ENCODE data around the gene RGS5. TPM values are rescaled to one million over a fixed set of nuclear protein-coding genes. Genes with fewer than 3 reads are reported as not detected.

RGS5 gene
- total RNA-seq, 1 experiment from 2014 or later, result 4.7 TPM

DNA sequence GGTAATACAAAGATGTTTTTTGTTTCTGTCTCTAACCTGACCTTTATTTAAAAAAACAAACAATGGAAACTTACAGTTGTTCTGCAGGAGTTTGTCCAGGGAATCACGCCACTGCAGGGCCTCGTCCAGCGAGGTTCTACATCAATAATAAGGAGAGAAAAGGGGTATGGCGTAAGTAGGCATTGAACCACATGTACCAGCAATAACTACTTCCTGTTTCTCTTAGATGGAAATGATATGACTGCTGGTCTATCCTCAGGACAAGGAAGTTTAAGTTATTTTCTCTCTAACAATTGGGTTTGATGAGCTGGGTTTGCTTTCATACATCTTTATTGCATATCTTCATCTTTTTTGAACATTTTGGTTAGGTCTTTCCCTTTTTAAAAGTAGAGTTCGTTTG lies 40.9 kb downstream of the RGS5 start:
- intact Hi-C loops (cut with micrococcal nuclease; ENCODE audit: unreplicated experiment), result no loop called here
- Histone ChIP-seq H3K36me3 (ENCODE audit: insufficient read depth, low read length, poor library complexity, severe bottlenecking) (no peaks in the 10 kb centered on the region), H3K27me3 (replicated peaks; ENCODE audit: insufficient read depth, low read depth, low read length, poor library complexity) (no peaks in the 10 kb centered on the region), H3K4me3 (ENCODE audit: low read depth, low read length, poor library complexity, severe bottlenecking) (no peak overlapping the region), H3K9me3 (ENCODE audit: low read depth, low read length, poor library complexity, severe bottlenecking) (no peaks in the 10 kb centered on the region), H3K4me1 (ENCODE audit: insufficient read depth, low read length, poor library complexity, severe bottlenecking) (peaks cover 53% of the 10 kb centered on the region), H3K27ac (ENCODE audit: low read depth, low read length, poor library complexity, severe bottlenecking) (peak overlapping the region; percentile 42)
- no TSS peak for BruUV-seq (replicated peaks)
- DNase-seq (ENCODE audit: low spot score), result no peak
- CTCF ChIA-PET, result no interaction called here
- TF ChIP-seq, protein P1, sequence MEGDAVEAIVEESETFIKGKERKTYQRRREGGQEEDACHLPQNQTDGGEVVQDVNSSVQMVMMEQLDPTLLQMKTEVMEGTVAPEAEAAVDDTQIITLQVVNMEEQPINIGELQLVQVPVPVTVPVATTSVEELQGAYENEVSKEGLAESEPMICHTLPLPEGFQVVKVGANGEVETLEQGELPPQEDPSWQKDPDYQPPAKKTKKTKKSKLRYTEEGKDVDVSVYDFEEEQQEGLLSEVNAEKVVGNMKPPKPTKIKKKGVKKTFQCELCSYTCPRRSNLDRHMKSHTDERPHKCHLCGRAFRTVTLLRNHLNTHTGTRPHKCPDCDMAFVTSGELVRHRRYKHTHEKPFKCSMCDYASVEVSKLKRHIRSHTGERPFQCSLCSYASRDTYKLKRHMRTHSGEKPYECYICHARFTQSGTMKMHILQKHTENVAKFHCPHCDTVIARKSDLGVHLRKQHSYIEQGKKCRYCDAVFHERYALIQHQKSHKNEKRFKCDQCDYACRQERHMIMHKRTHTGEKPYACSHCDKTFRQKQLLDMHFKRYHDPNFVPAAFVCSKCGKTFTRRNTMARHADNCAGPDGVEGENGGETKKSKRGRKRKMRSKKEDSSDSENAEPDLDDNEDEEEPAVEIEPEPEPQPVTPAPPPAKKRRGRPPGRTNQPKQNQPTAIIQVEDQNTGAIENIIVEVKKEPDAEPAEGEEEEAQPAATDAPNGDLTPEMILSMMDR (conservative IDR thresholded peaks at IDR 0.05; ENCODE audit: low read depth, low read length), result no peak
- TF ChIP-seq EZH2 (IDR thresholded peaks at IDR 0.05; ENCODE audit: borderline replicate concordance, low read depth, low read length, poor library complexity, severe bottlenecking), result no peak
- POLR2A ChIA-PET (ENCODE audit: low non-redundant PET), result no interaction called here

DNA sequence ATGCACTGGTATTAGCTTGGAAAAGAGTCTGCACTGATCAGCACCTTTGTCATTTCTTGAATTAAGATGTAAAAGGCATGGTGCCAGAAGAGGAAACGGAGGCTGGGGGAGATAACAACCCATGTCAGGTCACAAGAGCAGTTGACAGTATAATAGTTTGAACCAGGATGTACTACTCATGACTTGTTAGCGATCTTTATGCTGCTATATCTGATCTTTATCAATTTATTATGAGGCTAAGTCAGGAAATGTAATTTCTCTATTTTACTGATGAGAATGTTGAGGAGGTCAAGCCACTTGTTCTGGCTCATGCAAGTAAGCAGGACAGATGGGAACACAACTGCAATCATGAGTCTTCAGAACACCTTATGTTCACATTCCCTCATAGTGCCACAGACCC lies 41.4 kb downstream of the RGS5 start:
- no peaks in the 10 kb centered on the region for H3K27me3 ChIP-seq (replicated peaks; ENCODE audit: insufficient read depth, low read depth, low read length, poor library complexity)
- ChIA-PET POLR2A (ENCODE audit: low non-redundant PET) (no interaction called here), CTCF (no interaction called here)
- H3K36me3 ChIP-seq (ENCODE audit: insufficient read depth, low read length, poor library complexity, severe bottlenecking), result no peaks in the 10 kb centered on the region
- H3K27ac ChIP-seq (ENCODE audit: low read depth, low read length, poor library complexity, severe bottlenecking), result peak overlapping the region; percentile 42
- DNase-seq (ENCODE audit: low spot score), result no peak
- no TSS peak for BruUV-seq (replicated peaks)
- TF ChIP-seq EZH2 (IDR thresholded peaks at IDR 0.05; ENCODE audit: borderline replicate concordance, low read depth, low read length, poor library complexity, severe bottlenecking), result no peak
- TF ChIP-seq, protein P1 (conservative IDR thresholded peaks at IDR 0.05; ENCODE audit: low read depth, low read length), result no peak
- no peak overlapping the region for H3K4me3 ChIP-seq (ENCODE audit: low read depth, low read length, poor library complexity, severe bottlenecking)
- H3K9me3 ChIP-seq (ENCODE audit: low read depth, low read length, poor library complexity, severe bottlenecking), result no peaks in the 10 kb centered on the region
- intact Hi-C loops (cut with micrococcal nuclease; ENCODE audit: unreplicated experiment), result no loop called here
- peaks cover 49% of the 10 kb centered on the region for H3K4me1 ChIP-seq (ENCODE audit: insufficient read depth, low read length, poor library complexity, severe bottlenecking)

DNA sequence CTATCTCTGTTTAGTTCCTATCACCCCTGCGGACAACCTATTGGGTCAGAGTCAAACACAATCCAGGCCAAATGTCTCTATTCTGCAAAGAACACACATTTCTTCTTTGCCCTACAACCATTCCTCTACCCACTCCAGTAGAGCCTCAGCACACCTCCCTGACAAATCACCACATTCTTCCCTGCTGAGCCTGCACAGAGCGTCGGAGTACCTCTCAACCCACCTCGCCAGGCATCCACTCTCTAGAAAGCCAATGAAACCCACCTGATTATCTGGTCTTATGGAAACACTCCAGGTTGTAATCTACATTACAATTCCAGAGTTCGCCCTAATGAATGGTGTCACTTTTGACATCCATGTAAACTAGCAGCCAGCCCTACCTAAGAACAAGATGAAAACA lies 47.1 kb downstream of the RGS5 start:
- TF ChIP-seq EZH2 (IDR thresholded peaks at IDR 0.05; ENCODE audit: borderline replicate concordance, low read depth, low read length, poor library complexity, severe bottlenecking), result no peak
- TF ChIP-seq, protein P1 (conservative IDR thresholded peaks at IDR 0.05; ENCODE audit: low read depth, low read length), result no peak
- H3K4me1 ChIP-seq (ENCODE audit: insufficient read depth, low read length, poor library complexity, severe bottlenecking), result peaks cover 14% of the 10 kb centered on the region
- intact Hi-C loops (cut with micrococcal nuclease; ENCODE audit: unreplicated experiment), result no loop called here
- DNase-seq (ENCODE audit: low spot score), result no peak
- ChIA-PET POLR2A (ENCODE audit: low non-redundant PET) (interaction anchor here (0.6 kb wide), 1 partner anchor 203 kb away, joined by 3 read pairs; no protein-coding TSS in a partner anchor), CTCF (no interaction called here)
- H3K27ac ChIP-seq (ENCODE audit: low read depth, low read length, poor library complexity, severe bottlenecking), result no peak overlapping the region
- H3K36me3 ChIP-seq (ENCODE audit: insufficient read depth, low read length, poor library complexity, severe bottlenecking), result no peaks in the 10 kb centered on the region
- no TSS peak for BruUV-seq (replicated peaks)
- no peaks in the 10 kb centered on the region for H3K27me3 ChIP-seq (replicated peaks; ENCODE audit: insufficient read depth, low read depth, low read length, poor library complexity)
- no peak overlapping the region for H3K4me3 ChIP-seq (ENCODE audit: low read depth, low read length, poor library complexity, severe bottlenecking)
- H3K9me3 ChIP-seq (ENCODE audit: low read depth, low read length, poor library complexity, severe bottlenecking), result no peaks in the 10 kb centered on the region
